ENCODE measurements around the gene ZG16. TPM values are rescaled to one million over a fixed set of nuclear protein-coding genes. Genes with fewer than 3 reads are reported as not detected.
"Not testable (repeated sequence)": the region's sequence is repeated elsewhere in the genome, so short reads cannot be mapped to it uniquely, and the experiment has no call there.

The ZG16 gene
- total RNA-seq, 2 donors from 2014 or later, result not detected

DNA sequence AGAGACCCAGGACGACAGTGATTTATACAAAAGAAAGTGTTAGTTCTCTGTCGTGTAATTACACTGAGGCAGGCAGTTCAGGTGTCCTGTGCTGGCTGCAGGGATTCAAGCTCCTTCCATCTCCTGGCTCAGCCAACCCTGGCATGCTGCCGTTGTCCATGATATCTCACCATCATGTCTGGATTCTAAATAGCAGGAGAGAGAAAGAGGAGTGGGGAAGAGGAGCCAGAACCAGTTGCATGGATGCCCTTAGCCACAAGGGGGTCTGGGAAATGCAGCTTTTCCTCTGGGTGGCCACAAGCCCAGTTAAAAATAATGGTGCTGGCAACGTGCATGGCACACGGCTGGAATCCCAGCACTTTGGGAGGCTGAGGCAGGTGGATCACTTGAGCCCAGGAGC, 41.9 kb upstream of the ZG16 start:
- DNase-seq (ENCODE audit: low spot score) (no peak), ATAC-seq (ENCODE audit: insufficient number of reproducible peaks, low FRiP score, low read depth) (no peak)
- Histone ChIP-seq H3K36me3 (no peaks in the 10 kb centered on the region), H3K4me3 (no peak overlapping the region), H3K4me1 (ENCODE audit: control insufficient read depth in 1 of 2, low read depth in 2 of 2) (no peaks in the 10 kb centered on the region), H3K9me3 (no peaks in the 10 kb centered on the region), H3K27ac (no peak overlapping the region), H3K27me3 (replicated peaks; ENCODE audit: insufficient read depth) (no peaks in the 10 kb centered on the region)
- TF ChIP-seq, protein P1, sequence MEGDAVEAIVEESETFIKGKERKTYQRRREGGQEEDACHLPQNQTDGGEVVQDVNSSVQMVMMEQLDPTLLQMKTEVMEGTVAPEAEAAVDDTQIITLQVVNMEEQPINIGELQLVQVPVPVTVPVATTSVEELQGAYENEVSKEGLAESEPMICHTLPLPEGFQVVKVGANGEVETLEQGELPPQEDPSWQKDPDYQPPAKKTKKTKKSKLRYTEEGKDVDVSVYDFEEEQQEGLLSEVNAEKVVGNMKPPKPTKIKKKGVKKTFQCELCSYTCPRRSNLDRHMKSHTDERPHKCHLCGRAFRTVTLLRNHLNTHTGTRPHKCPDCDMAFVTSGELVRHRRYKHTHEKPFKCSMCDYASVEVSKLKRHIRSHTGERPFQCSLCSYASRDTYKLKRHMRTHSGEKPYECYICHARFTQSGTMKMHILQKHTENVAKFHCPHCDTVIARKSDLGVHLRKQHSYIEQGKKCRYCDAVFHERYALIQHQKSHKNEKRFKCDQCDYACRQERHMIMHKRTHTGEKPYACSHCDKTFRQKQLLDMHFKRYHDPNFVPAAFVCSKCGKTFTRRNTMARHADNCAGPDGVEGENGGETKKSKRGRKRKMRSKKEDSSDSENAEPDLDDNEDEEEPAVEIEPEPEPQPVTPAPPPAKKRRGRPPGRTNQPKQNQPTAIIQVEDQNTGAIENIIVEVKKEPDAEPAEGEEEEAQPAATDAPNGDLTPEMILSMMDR (IDR thresholded peaks at IDR 0.05), result no peak

DNA sequence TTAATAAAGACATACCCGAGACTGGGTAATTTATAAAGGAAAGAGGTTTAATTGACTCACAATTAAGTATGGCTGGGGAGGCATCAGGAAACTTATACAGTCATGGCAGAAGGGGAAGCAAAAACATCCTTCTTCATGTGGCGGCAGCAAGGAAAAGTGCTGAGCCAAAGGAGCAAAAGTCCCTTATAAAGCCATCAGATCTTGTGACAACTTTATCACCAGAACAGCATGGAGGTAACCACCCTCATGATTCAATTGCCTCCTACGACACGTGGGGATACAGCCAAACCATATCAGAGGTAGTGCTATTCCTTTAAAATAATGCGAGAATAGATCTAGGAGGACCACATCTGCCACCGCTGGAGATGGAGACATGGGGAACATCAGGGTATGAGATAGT, 41.3 kb upstream of the ZG16 start:
- Histone ChIP-seq H3K4me3 (no peak overlapping the region), H3K27me3 (replicated peaks; ENCODE audit: insufficient read depth) (no peaks in the 10 kb centered on the region), H3K4me1 (ENCODE audit: control insufficient read depth in 1 of 2, low read depth in 2 of 2) (no peaks in the 10 kb centered on the region), H3K9me3 (no peaks in the 10 kb centered on the region), H3K36me3 (no peaks in the 10 kb centered on the region), H3K27ac (no peak overlapping the region)
- ATAC-seq (ENCODE audit: insufficient number of reproducible peaks, low FRiP score, low read depth), result no peak
- DNase-seq (ENCODE audit: low spot score), result no peak
- TF ChIP-seq, protein P1 (IDR thresholded peaks at IDR 0.05), result no peak

DNA sequence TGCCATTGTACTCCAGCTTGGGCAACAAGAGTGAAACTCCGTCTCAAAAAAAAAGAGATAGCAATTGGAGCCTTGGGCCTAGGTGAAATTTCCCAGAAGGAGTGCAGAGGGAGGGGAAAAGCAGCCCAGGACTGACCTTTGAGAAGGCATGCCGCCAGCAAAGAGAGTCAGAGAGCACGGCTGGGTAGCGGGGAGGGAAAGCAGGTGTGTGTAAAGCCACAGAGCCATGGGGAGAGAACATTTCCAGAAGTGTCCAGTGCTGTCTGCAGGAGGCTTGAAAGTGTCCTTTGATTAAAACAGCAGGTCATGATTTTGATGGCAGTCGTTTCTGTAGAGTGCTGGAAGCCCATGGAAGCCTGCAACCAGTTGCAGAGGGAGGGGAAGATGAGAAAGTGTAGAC, 40.3 kb upstream of the ZG16 start:
- ATAC-seq (ENCODE audit: insufficient number of reproducible peaks, low FRiP score, low read depth) (no peak), DNase-seq (ENCODE audit: low spot score) (no peak)
- H3K27ac ChIP-seq, result no peak overlapping the region
- no peaks in the 10 kb centered on the region for H3K9me3 ChIP-seq
- no peaks in the 10 kb centered on the region for H3K36me3 ChIP-seq
- H3K27me3 ChIP-seq (replicated peaks; ENCODE audit: insufficient read depth), result no peaks in the 10 kb centered on the region
- no peaks in the 10 kb centered on the region for H3K4me1 ChIP-seq (ENCODE audit: control insufficient read depth in 1 of 2, low read depth in 2 of 2)
- TF ChIP-seq, protein P1 (IDR thresholded peaks at IDR 0.05), result no peak
- no peak overlapping the region for H3K4me3 ChIP-seq

GRCh38 chr16:29738514-29738913, 39.5 kb upstream of the ZG16 start:
- H3K36me3 ChIP-seq, result no peaks in the 10 kb centered on the region
- H3K27me3 ChIP-seq (replicated peaks; ENCODE audit: insufficient read depth), result no peaks in the 10 kb centered on the region
- TF ChIP-seq, protein P1 (IDR thresholded peaks at IDR 0.05), result no peak
- DNase-seq (ENCODE audit: low spot score), result no peak
- no peaks in the 10 kb centered on the region for H3K9me3 ChIP-seq
- no peaks in the 10 kb centered on the region for H3K4me1 ChIP-seq (ENCODE audit: control insufficient read depth in 1 of 2, low read depth in 2 of 2)
- no peak overlapping the region for H3K27ac ChIP-seq
- no peak for ATAC-seq (ENCODE audit: insufficient number of reproducible peaks, low FRiP score, low read depth)
- H3K4me3 ChIP-seq, result no peak overlapping the region

DNA sequence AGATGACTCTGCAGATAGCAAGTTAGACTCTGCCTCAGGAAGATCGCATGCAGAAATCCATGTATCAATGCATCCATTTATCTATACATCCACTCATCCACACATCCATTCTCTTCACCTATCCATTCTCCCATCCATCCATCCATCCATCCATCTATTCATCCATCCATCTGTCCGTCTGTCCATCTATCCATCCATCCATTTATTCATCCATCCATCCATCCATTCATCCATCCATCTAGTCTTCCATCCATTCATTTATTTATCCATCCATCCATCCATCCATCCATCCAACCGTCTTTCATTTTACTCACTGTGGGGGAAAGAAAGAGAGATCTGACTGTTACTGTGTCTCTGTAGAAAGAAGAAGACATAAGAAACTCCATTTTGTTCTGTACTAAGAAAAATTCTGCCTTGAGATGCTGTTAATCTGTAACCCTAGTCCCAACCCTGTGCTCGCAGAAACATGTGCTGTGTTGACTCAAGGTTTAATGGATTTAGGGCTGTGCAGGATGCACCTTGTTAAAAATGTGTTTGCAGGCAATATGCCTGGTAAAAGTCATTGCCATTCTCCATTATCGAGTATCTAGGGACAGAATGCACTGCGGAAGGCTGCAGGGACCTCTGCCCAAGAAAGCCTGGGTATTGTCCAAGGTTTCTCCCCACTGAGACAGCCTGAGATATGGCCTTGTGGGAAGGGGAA, 38.0 kb upstream of the ZG16 start:
- not testable (repeated sequence) for H3K27ac ChIP-seq; H3K4me3 ChIP-seq; H3K27me3 ChIP-seq (replicated peaks; ENCODE audit: insufficient read depth); ATAC-seq (ENCODE audit: insufficient number of reproducible peaks, low FRiP score, low read depth); DNase-seq (ENCODE audit: low spot score); H3K9me3 ChIP-seq; H3K4me1 ChIP-seq (ENCODE audit: control insufficient read depth in 1 of 2, low read depth in 2 of 2); H3K36me3 ChIP-seq

GRCh38 chr16:29740630-29741015, 37.4 kb upstream of the ZG16 start:
- H3K27ac ChIP-seq; ATAC-seq (ENCODE audit: insufficient number of reproducible peaks, low FRiP score, low read depth); H3K27me3 ChIP-seq (replicated peaks; ENCODE audit: insufficient read depth); DNase-seq (ENCODE audit: low spot score); H3K36me3 ChIP-seq; H3K4me3 ChIP-seq; H3K9me3 ChIP-seq; H3K4me1 ChIP-seq (ENCODE audit: control insufficient read depth in 1 of 2, low read depth in 2 of 2): not testable (repeated sequence)

Measured in thoracic aorta (tissue), 2 donors.